ENCODE results near the gene BUD31.

BUD31 gene

DNA sequence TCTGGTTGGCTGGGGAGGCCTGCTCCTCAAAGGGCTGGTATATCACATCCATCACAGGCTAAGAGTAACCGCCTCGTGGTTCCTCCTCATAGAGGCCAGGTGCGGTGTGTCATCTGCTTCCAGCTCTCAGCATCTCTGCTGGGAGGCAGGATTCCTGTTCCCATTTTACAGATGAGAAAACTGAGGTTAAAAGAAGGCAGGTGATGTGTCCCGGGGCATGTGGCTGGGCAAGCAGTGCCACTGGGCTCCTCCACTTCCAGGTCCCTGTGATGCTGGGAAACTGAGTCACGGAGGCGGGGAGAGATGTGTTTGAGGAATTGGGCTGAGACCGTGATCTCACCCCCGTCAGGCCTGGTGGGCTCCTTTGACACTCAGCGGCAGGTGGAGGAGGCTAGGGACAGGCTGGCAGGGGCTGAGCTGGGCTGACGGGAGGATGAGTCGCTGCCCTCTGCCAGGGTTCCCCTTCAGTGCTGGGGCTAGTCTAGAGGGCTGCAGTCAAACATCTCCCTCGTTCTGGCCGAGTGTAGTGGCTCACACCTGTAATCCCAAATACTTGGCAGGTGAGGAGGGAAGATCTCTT is 24.9 kb upstream of the BUD31 start:
- no peak for ATAC-seq
- no peak for TF ChIP-seq ZNF8 (CRISPR knock-in tag; IDR thresholded peaks at IDR 0.05)
- TF ChIP-seq, protein P1, sequence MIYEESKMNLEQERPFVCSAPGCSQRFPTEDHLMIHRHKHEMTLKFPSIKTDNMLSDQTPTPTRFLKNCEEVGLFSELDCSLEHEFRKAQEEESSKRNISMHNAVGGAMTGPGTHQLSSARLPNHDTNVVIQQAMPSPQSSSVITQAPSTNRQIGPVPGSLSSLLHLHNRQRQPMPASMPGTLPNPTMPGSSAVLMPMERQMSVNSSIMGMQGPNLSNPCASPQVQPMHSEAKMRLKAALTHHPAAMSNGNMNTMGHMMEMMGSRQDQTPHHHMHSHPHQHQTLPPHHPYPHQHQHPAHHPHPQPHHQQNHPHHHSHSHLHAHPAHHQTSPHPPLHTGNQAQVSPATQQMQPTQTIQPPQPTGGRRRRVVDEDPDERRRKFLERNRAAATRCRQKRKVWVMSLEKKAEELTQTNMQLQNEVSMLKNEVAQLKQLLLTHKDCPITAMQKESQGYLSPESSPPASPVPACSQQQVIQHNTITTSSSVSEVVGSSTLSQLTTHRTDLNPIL (CRISPR knock-in tag; IDR thresholded peaks at IDR 0.05; ENCODE audit: low read depth) = no peak
- no peak for TF ChIP-seq SNAI2 (CRISPR knock-in tag; IDR thresholded peaks at IDR 0.05)
- TF ChIP-seq, protein P2, sequence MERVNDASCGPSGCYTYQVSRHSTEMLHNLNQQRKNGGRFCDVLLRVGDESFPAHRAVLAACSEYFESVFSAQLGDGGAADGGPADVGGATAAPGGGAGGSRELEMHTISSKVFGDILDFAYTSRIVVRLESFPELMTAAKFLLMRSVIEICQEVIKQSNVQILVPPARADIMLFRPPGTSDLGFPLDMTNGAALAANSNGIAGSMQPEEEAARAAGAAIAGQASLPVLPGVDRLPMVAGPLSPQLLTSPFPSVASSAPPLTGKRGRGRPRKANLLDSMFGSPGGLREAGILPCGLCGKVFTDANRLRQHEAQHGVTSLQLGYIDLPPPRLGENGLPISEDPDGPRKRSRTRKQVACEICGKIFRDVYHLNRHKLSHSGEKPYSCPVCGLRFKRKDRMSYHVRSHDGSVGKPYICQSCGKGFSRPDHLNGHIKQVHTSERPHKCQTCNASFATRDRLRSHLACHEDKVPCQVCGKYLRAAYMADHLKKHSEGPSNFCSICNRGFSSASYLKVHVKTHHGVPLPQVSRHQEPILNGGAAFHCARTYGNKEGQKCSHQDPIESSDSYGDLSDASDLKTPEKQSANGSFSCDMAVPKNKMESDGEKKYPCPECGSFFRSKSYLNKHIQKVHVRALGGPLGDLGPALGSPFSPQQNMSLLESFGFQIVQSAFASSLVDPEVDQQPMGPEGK (CRISPR knock-in tag; IDR thresholded peaks at IDR 0.05; ENCODE audit: borderline replicate concordance) = no peak
- TF ChIP-seq ISL1 (CRISPR knock-in tag; IDR thresholded peaks at IDR 0.05) = no peak
- TF ChIP-seq GLIS3 (CRISPR knock-in tag; IDR thresholded peaks at IDR 0.05) = no peak
- TF ChIP-seq TCF4 (CRISPR knock-in tag; IDR thresholded peaks at IDR 0.05; ENCODE audit: borderline replicate concordance) = no peak
- TF ChIP-seq ZFP30 (CRISPR knock-in tag; IDR thresholded peaks at IDR 0.05) = no peak
- TF ChIP-seq CSDC2 (CRISPR knock-in tag; IDR thresholded peaks at IDR 0.05) = no peak
- TF ChIP-seq BACH2 (CRISPR knock-in tag; IDR thresholded peaks at IDR 0.05; ENCODE audit: borderline replicate concordance) = no peak
- no peak for TF ChIP-seq ZFP3 (CRISPR knock-in tag; IDR thresholded peaks at IDR 0.05)
- TF ChIP-seq, protein P3, sequence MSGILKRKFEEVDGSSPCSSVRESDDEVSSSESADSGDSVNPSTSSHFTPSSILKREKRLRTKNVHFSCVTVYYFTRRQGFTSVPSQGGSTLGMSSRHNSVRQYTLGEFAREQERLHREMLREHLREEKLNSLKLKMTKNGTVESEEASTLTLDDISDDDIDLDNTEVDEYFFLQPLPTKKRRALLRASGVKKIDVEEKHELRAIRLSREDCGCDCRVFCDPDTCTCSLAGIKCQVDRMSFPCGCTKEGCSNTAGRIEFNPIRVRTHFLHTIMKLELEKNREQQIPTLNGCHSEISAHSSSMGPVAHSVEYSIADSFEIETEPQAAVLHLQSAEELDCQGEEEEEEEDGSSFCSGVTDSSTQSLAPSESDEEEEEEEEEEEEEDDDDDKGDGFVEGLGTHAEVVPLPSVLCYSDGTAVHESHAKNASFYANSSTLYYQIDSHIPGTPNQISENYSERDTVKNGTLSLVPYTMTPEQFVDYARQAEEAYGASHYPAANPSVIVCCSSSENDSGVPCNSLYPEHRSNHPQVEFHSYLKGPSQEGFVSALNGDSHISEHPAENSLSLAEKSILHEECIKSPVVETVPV (CRISPR knock-in tag; IDR thresholded peaks at IDR 0.05) = no peak
- TF ChIP-seq ZNF565 (CRISPR knock-in tag; conservative IDR thresholded peaks at IDR 0.05; ENCODE audit: low read depth) = no peak
- no peak for TF ChIP-seq RARB (CRISPR knock-in tag; IDR thresholded peaks at IDR 0.05)
- TF ChIP-seq ARNTL (CRISPR knock-in tag; IDR thresholded peaks at IDR 0.05; ENCODE audit: borderline replicate concordance, low read depth) = no peak

DNA sequence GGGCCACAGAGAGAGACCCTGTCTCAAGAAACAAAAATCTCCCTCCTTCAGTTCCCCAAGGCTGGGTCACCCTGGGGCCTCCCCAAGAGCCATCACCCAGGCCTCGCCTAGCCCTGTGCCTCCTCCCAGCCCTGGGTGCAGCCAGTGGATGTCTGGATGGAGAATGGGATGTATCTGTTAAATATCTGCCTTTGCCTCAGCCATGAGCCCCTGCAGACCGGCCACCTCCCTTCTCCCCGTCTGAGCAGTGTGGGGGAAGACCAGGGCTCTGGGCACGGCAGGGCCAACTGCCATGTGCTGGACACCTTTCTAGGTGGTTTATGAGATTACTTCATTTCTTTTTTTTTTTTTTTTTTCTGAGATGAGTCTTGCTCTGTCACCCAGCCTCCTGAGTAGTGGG is 24.2 kb upstream of the BUD31 start:
- TF ChIP-seq CSDC2 (CRISPR knock-in tag; IDR thresholded peaks at IDR 0.05) (no peak), ZC3H10 (CRISPR knock-in tag; IDR thresholded peaks at IDR 0.05) (no peak), ESRRG (CRISPR knock-in tag; IDR thresholded peaks at IDR 0.05) (no peak), ZFP3 (CRISPR knock-in tag; IDR thresholded peaks at IDR 0.05) (no peak), TCF4 (CRISPR knock-in tag; IDR thresholded peaks at IDR 0.05; ENCODE audit: borderline replicate concordance) (no peak), ZNF8 (CRISPR knock-in tag; IDR thresholded peaks at IDR 0.05) (no peak), SNAI2 (CRISPR knock-in tag; IDR thresholded peaks at IDR 0.05) (no peak), ZNF565 (CRISPR knock-in tag; conservative IDR thresholded peaks at IDR 0.05; ENCODE audit: low read depth) (no peak)
- ATAC-seq = no peak

DNA sequence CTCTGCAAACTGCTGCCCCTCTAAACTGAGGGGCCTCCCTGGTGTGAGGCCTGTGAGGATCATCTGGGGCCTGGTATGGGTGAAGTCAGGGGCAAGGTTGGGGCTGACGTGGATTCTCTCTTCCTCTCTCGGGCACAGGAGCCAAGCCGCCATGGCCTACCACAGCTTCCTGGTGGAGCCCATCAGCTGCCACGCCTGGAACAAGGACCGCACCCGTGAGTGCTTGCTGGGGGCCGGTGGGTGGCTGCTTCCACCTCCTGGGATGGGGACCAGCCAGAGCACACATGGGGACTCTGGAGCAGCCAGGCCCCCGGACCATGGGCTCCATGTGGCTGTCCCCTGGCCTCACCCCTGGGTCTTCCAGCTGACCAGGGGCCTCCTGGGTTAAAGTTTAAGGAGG is 23.2 kb upstream of the BUD31 start:
- no peak for ATAC-seq
- TF ChIP-seq ARNTL (CRISPR knock-in tag; IDR thresholded peaks at IDR 0.05; ENCODE audit: borderline replicate concordance, low read depth) = no peak
- TF ChIP-seq ZFP30 (CRISPR knock-in tag; IDR thresholded peaks at IDR 0.05) = no peak
- no peak for TF ChIP-seq ESRRG (CRISPR knock-in tag; IDR thresholded peaks at IDR 0.05)
- TF ChIP-seq ZFP3 (CRISPR knock-in tag; IDR thresholded peaks at IDR 0.05) = no peak
- TF ChIP-seq, protein P1 (CRISPR knock-in tag; IDR thresholded peaks at IDR 0.05; ENCODE audit: low read depth) = no peak
- TF ChIP-seq PPARA (CRISPR knock-in tag; IDR thresholded peaks at IDR 0.05; ENCODE audit: borderline replicate concordance) = no peak
- TF ChIP-seq, protein P3 (CRISPR knock-in tag; IDR thresholded peaks at IDR 0.05) = no peak
- TF ChIP-seq ZC3H10 (CRISPR knock-in tag; IDR thresholded peaks at IDR 0.05) = no peak
- no peak for TF ChIP-seq OSR1 (CRISPR knock-in tag; IDR thresholded peaks at IDR 0.05)
- no peak for TF ChIP-seq TOX (CRISPR knock-in tag; IDR thresholded peaks at IDR 0.05; ENCODE audit: borderline replicate concordance)
- TF ChIP-seq, protein P2 (CRISPR knock-in tag; IDR thresholded peaks at IDR 0.05; ENCODE audit: borderline replicate concordance) = no peak
- TF ChIP-seq TCF4 (CRISPR knock-in tag; IDR thresholded peaks at IDR 0.05; ENCODE audit: borderline replicate concordance) = no peak
- TF ChIP-seq, protein P4, sequence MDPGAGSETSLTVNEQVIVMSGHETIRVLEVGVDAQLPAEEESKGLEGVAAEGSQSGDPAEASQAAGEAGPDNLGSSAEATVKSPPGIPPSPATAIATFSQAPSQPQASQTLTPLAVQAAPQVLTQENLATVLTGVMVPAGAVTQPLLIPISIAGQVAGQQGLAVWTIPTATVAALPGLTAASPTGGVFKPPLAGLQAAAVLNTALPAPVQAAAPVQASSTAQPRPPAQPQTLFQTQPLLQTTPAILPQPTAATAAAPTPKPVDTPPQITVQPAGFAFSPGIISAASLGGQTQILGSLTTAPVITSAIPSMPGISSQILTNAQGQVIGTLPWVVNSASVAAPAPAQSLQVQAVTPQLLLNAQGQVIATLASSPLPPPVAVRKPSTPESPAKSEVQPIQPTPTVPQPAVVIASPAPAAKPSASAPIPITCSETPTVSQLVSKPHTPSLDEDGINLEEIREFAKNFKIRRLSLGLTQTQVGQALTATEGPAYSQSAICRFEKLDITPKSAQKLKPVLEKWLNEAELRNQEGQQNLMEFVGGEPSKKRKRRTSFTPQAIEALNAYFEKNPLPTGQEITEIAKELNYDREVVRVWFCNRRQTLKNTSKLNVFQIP (CRISPR knock-in tag; IDR thresholded peaks at IDR 0.05; ENCODE audit: borderline replicate concordance, low read depth) = no peak
- TF ChIP-seq ZNF70 (CRISPR knock-in tag; IDR thresholded peaks at IDR 0.05) = no peak
- TF ChIP-seq GLIS3 (CRISPR knock-in tag; IDR thresholded peaks at IDR 0.05) = no peak
- TF ChIP-seq CSDC2 (CRISPR knock-in tag; IDR thresholded peaks at IDR 0.05) = no peak
- no peak for TF ChIP-seq ZNF565 (CRISPR knock-in tag; conservative IDR thresholded peaks at IDR 0.05; ENCODE audit: low read depth)
- no peak for TF ChIP-seq ZNF8 (CRISPR knock-in tag; IDR thresholded peaks at IDR 0.05)

Measured in SK-N-SH treated with all-trans-retinoic acid at 6 μM for 48 hours (cell line).